NCI-H2196 (cell line): Measurements from ENCODE around the gene WASL.
A peak's percentile ranks its signal among the peaks of the same experiment; 100 is the strongest.
"Not testable (repeated sequence)": the region's sequence is repeated elsewhere in the genome, so short reads cannot be mapped to it uniquely, and the experiment has no call there.

Source experiments
- DNase-seq: peaks from one replicate; lab custom pipeline; 2025; ENCODE audit not compliant: unreplicated experiment; lab: John Stamatoyannopoulos, UW

WASL gene

GRCh38 chr7:123748734-123749536, at the start of gene WASL:
TSS of gene WASL (minus strand) at chr7:123749003. CDS start at chr7:123748734, 269 bp downstream.
- DNase-seq: peak; percentile 94

- DNase-seq: peak; percentile 53
Measured at GRCh38 chr7:123797673-123798531, 49.1 kb upstream of the WASL start.

DNA sequence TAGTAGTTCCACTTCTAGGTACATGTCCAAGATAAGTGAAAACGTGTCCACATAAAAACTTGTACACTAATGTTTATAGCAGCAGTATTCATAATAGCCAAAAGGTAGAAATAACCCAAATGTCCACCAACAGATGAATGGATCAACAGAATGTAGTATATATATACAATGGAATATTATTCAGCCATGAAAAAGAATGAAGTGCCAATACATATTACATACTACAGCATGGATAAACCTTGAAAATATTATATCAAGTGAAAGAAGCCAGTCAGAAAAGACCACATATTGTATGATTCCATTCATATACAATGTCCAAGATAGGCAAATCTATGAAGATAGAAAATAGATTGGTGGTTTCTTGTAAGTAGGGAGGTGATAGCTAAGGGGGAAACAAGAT, 47.8 kb upstream of the WASL start:
- no peak for DNase-seq

GRCh38 chr7:123795917-123796316, 47.1 kb upstream of the WASL start:
- DNase-seq: no peak

DNA sequence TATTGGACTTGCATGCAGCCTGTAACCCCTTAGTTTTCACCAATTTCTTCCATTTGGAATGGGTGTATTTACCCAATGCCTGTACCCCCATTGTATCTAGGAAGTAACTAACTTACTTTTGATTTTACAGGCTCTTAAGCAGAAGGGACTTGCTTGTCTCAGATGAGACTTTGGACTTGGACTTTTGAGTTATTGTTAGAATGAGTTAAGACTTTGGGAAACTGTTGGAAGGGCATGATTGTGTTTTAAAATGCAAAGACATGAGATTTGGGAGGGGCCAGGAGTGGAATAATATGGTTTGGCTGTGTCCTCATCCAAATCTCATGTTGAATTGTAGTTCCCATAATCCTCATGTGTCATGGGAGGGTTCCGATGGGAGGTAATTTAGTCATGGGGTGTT, 46.3 kb upstream of the WASL start:
- not testable (repeated sequence) for DNase-seq

DNA sequence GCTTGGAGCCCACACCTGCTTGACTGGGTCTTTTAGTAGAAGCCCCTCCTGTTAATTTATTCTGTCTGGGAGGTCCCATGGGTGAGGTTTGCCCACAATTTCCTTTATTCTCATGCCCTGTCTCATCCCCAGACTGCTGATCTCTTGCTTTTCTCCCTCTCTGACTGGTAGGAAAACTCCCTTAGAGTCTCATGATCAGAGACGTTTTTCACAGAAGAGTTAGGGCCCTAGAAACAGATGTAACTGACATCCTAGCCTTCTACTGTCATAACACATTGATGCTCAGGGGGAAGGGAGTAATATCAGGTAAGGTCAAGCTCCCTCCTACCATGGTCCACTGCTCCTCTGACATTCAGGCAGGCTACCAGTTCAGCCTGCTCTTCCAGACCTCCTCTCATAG, 43.7 kb upstream of the WASL start:
- DNase-seq: no peak

DNA sequence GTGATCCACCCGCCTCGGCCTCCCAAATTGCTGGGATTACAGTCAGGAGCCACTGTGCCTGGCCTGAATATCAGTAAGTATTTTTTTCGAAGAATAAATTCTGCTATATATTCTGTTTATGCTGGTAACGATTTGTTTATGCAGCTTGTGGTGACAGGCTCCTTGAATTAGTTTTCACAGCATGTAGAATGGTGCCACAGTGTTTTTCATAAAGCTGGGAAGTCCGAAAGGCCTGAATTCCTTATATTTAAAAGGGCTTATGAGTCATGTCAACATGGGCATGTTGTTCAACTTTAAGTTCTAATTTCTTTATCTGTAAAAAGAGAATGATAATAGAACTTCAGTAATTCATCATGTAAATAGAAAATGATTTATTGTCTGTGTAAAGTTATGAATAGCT, 42.2 kb upstream of the WASL start:
- no peak for DNase-seq

DNA sequence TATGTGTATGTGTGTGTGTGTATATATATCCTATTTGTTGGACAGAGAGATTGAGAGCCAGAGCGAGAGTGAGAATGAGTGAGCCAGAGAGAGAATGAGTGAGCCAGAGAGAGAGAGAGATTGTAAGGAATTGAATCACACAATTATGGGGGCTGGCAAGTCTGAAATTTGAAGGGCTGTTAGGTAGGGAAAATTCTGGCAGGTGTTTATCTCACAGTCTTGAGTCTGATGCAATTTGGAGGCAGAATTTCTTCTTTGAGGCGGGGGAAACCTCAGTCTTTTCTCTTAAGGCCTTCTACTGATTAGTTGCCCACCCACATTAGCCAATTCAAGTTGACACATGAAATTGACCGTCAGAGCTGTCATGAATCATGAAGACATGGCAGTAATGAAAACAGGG, 41.0 kb upstream of the WASL start:
- DNase-seq: no peak

DNA sequence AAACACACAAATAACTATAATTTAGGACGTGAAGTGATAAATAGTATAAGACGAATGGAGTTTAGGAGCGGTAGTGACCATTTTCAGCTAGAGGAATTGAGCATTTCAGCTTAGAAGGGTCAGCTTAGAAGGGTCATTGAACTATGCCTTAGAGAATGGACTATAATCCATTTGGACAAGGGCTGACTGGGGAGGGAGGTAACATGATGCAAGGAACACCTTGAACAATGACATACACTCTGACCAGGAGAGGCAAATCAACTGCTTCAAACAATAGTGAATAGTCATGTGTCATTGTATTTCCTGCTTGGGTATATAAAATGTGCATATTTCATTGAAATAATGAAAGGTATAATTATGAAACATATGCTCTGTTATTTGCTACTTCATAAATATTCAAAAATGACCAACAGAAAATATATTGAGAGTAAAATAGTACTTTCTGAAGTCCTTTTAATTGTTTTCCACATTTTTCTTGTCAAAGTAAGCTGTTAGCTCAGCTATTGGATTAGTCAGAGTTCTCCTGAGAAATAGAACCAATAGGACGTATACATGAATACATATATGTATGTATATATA, 40.5 kb upstream of the WASL start:
- no peak for DNase-seq

- DNase-seq: no peak
Measured at GRCh38 chr7:123788584-123788983, 39.8 kb upstream of the WASL start.

- no peak for DNase-seq
Measured at GRCh38 chr7:123787220-123788007, 38.6 kb upstream of the WASL start.

DNA sequence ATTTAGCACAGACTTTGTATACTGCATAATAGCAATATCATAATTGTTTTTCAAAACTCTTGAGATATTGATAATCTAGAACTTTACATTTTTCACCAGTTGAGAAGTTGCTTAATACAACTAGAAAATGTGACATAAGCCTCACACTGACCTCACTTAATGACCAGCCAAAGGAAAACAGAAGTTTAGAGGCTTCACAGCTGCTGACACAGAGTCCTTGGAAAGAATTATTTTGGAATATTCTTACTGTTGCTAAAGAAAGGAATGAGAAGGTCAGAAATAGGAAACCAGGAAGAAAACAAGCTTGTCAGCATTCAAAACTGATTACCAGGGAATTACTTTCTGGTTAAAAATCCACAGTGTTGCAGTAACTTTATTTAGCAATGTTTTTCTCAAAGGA, 35.5 kb upstream of the WASL start:
- no peak for DNase-seq

DNA sequence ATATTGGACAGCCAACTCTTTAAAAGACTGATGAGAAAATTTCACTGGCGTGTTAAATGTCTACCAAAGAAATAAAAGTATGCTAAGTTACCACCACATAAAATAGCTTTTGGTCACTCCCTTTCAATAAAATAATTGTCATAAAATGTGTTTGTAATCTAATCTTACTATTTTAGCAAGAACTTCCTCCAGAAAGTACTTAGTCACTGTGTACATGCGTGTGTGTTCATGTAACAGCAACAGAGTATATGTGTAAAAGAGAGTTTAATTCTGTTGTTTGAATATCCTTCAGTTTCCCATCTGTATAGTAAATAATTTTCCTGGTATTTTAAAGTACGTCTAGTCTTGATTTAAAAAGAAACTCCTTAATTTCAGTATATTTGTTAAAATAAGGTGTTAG, 35.0 kb upstream of the WASL start:
- no peak for DNase-seq

GRCh38 chr7:123782071-123782798, 33.4 kb upstream of the WASL start:
- DNase-seq: no peak

DNA sequence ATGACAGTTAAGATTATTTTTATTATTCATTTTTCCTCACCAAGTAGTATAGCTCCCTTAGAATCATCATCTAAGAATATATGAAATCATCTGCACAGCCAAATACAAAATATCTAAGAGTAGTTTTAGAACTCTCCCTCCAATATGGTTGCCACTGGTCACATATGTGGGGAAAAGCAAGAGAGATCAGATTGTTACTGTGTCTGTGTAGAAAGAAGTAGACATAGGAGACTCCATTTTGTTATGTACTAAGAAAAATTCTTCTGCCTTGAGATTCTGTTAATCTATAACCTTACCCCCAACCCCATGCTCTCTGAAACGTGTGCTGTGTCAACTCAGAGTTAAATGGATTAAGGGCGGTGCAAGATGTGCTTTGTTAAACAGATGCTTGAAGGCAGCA, 31.7 kb upstream of the WASL start:
- not testable (repeated sequence) for DNase-seq

- no peak for DNase-seq
Measured at GRCh38 chr7:123774496-123774895, 25.7 kb upstream of the WASL start.

- no peak for DNase-seq
Measured at GRCh38 chr7:123773481-123773880, 24.7 kb upstream of the WASL start.

DNA sequence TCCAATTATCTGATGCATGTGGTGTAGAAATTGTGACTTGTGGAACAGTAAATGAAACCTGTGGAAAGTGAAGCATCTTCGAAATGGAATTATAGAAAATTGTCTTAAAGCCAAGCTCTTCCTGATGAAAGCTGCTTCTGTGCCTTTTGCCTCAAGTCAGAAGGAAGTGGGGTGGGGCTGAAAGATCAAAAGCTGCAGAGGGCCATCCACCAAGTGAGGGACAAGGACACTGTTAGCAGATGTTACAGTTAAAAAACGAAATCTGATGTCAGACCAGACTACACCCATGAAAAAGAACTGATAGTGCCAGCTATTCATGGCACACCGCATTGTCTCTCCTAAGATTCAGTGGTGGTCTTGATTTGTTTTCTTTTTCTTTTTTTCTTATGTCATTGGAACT, 23.8 kb upstream of the WASL start:
- no peak for DNase-seq

DNA sequence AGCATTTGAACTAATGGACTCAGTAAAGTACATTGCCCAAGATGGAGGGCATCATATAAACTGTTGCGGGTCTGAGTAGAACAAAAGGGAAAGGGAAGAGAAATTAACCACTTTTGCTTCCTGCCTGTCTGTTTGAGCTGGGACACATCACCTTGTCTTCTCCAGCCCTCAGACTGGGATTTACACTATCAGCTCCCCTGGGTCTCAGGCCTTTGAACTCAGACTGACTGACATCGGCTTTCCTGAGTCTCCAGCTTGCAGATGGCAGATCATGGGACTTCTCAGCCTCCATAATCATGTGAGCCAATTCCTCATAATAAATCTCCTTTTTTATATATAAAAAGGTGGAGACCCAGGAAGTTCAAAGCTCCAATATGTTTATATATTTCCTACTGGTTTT, 23.0 kb upstream of the WASL start:
- no peak for DNase-seq

DNA sequence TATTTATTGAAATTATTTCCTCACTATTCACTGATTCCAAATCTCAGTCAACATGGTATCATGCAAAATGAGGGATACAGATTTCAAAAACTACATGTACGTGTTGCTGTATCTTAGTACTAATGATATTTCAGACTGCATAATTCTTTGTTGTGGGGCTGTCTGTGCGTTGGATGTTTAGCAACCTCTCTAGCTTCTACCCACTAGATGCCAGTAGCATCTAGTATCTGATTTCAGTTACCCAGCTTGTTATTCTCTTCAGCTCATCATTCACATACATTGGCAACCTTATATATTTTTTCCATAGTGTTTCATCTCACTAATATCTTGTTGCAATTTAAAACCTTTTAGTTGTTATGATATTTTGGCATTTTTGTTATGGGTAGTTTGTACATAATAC, 22.5 kb upstream of the WASL start:
- no peak for DNase-seq
